GM13977 (cell line): ENCODE measurements around the gene ZNF487.
"Not testable (repeated sequence)": the region's sequence is repeated elsewhere in the genome, so short reads cannot be mapped to it uniquely, and the experiment has no call there.

Source experiments
- DNase-seq: peaks from one replicate; pipeline ENCODE4 v3.0.0; 2012; ENCODE audit warnings: low spot score
- in situ Hi-C: fragments of 300-500 bp; cut with MboI; formaldehyde crosslinking; loops from one replicate; pipeline ENCODE4 v1.12.0; 2022; ENCODE audit warnings: low sequenced_read_pairs, low pct_unique_long_range_greater_than_20kb, mixed read lengths, inconsistent platforms; ENCODE audit not compliant: unreplicated experiment
- TF ChIP-seq, protein P1 (sequence below): IDR thresholded peaks from 2 replicates; pipeline ENCODE4 v1.5.1; 2012; ENCODE audit warnings: mild to moderate bottlenecking, control low read depth; ENCODE audit not compliant: insufficient read depth; ENCODE audit errors: extremely low read depth, missing control alignments

Gene ZNF487

GRCh38 chr10:43392748-43393147 lies 44.2 kb upstream of the ZNF487 start:
- TF ChIP-seq, protein P1, sequence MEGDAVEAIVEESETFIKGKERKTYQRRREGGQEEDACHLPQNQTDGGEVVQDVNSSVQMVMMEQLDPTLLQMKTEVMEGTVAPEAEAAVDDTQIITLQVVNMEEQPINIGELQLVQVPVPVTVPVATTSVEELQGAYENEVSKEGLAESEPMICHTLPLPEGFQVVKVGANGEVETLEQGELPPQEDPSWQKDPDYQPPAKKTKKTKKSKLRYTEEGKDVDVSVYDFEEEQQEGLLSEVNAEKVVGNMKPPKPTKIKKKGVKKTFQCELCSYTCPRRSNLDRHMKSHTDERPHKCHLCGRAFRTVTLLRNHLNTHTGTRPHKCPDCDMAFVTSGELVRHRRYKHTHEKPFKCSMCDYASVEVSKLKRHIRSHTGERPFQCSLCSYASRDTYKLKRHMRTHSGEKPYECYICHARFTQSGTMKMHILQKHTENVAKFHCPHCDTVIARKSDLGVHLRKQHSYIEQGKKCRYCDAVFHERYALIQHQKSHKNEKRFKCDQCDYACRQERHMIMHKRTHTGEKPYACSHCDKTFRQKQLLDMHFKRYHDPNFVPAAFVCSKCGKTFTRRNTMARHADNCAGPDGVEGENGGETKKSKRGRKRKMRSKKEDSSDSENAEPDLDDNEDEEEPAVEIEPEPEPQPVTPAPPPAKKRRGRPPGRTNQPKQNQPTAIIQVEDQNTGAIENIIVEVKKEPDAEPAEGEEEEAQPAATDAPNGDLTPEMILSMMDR = no peak
- in situ Hi-C loops = no loop called here
- DNase-seq = no peak

GRCh38 chr10:43393186-43393585 lies 43.7 kb upstream of the ZNF487 start:
- DNase-seq, in situ Hi-C loops: not testable (repeated sequence)

DNA sequence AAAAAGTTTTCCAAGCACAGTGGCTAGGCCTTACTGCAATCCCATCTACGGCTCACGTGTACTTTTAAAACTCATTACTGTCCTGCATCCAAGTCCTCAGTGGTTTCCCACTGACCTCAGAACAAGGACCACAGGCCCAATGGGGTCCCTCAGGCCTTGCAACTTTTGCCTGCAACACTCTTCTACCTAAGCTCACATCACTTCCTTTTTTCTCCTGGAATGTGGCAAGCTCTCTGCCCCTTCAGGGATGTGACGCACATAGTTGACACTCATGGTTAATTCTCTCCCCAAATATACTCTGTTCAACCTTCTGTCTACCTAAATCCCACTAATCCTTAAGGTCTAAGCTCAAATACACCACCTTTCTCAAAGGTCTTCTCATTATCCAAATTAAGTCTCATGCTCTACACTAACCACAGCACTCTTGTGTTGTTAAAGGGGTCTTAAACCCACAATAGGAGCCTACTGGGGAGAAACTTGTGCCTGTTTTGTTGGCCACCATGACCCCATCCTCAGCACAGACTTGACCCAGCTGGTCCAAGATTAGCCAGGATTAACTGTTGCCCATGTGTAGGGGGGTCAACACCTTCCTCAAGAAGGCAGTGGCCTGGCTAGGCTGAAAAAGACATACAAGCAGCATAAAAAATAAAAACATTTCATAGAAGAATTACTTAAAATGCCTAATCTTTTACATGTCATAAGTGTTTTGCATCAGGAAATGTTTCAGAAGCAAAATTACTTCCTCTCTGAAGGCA lies 43.1 kb upstream of the ZNF487 start:
- in situ Hi-C loops = no loop called here

GRCh38 chr10:43394868-43395267 lies 42.0 kb upstream of the ZNF487 start:
- TF ChIP-seq, protein P1 = no peak
- DNase-seq = no peak
- in situ Hi-C loops = no loop called here

More for the DNA sequence above, 43.1 kb upstream of the ZNF487 start:
- TF ChIP-seq, protein P1 = no peak
- DNase-seq = no peak

DNA sequence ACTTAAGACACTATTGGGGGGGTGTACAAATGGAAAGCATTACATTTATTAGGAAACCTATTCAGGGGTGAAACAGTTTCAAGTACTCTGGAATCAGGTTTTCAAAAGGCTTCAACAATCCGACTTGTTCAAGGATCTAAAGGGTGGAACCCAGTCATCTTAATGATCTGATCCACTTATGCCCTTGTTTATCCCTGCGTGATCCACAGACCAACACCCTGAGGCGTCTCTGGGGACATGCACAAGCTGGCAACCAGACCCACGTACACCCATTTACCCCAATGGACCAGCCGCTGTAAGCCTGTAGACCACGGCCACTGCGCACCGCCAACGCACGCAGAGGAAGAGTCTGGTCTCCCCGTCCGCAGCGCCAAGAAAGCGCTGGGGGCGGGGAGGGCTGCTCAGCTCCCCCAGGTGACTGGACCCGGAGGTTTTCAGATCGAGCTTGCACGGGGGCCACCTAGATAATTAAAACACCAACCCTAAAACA lies 41.3 kb upstream of the ZNF487 start:
- TF ChIP-seq, protein P1 = no peak
- DNase-seq = no peak
- in situ Hi-C loops = no loop called here

DNA sequence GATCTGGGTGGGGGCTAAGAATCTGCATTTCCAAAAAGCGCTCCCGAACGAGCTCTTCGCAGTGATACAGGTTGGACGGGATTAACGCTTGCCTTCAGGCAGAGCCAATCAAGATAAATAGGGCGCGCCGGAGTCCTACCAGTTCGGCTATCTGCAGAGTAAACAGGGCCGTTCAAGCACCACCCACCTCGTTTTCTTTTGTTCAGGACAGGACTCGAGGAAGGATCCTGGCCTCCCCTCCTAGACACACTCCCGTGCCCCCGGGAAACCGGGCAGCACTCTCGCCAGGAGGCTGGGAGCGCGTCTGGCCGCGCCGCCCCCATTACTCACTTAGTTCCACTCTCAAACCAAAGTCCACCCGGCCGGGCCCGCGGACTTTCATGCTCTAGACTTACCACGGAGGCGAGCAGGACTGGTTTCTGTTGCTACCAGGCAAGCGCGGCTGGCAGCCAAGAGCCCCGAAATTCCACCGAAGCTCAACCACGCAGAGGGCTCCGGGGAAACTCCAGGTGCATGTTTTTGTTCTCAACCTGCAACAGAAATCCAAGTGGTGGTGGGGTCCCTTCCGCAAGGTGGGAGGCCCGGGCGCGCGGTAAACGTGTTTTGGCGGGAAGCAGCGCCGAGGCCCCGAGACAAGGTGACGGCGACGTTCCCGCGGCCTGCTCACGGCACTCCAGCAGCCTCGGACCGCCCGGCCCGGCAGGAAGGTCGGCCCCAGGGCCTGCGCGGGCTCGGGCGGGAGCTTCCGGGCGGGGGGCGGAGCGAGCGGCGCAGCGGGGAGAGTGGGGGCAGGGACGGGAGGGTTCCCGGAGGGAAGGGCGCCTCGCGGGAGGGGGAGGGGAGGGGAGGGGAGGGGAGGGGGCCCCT lies 40.6 kb upstream of the ZNF487 start:
- peak; percentile 88 for DNase-seq
- in situ Hi-C loops = no loop called here
- TF ChIP-seq, protein P1 = no peak
